SJCRH30 (cell line): ENCODE measurements around the gene LHFPL3. TPM values are rescaled to one million over a fixed set of nuclear protein-coding genes. Genes with fewer than 3 reads are reported as not detected.
"Not testable (repeated sequence)": the region's sequence is repeated elsewhere in the genome, so short reads cannot be mapped to it uniquely, and the experiment has no call there.

Source experiments
- DNase-seq, 2 experiments: peaks; one replicate each; pipeline ENCODE4 v3.0.0-alpha.2; 2015 to 2020
- H3K27ac ChIP-seq: fragments of 250-450 bp; sonication (Bioruptor Pico); 2 replicates; pipeline ENCODE4 v1.5.1; 2020; ENCODE audit warnings: mild to moderate bottlenecking, moderate library complexity
- H3K27me3 ChIP-seq: fragments of 250-450 bp; sonication (Bioruptor Pico); 2 replicates; pipeline ENCODE4 v1.5.1; 2020; ENCODE audit warnings: mild to moderate bottlenecking, moderate library complexity
- H3K36me3 ChIP-seq: fragments of 250-450 bp; sonication (Bioruptor Pico); 2 replicates; pipeline ENCODE4 v1.5.1; 2020; ENCODE audit warnings: mild to moderate bottlenecking, moderate library complexity
- H3K4me1 ChIP-seq: fragments of 250-450 bp; sonication (Bioruptor Pico); 2 replicates; pipeline ENCODE4 v1.5.1; 2020; ENCODE audit warnings: mild to moderate bottlenecking, moderate library complexity
- H3K4me3 ChIP-seq: fragments of 250-450 bp; sonication (Bioruptor Pico); 2 replicates; pipeline ENCODE4 v1.5.1; 2020; ENCODE audit warnings: mild to moderate bottlenecking, moderate library complexity
- H3K9me3 ChIP-seq: fragments of 250-450 bp; sonication (Bioruptor Pico); replicated peaks from 2 replicates; pipeline ENCODE4 v1.5.1; 2020; ENCODE audit warnings: mild to moderate bottlenecking, moderate library complexity
- total RNA-seq: library from RNA; depleted of rRNA; stranded (reverse); fragments of >200 nt; shearing (Covaris generic); gene quantifications from 2 replicates; pipeline ENCODE4 v1.2.3, GENCODE V29; 2014; rRNA removed

The LHFPL3 gene
- total RNA-seq: 0.05 and 0.22 TPM in 2 replicates

DNA sequence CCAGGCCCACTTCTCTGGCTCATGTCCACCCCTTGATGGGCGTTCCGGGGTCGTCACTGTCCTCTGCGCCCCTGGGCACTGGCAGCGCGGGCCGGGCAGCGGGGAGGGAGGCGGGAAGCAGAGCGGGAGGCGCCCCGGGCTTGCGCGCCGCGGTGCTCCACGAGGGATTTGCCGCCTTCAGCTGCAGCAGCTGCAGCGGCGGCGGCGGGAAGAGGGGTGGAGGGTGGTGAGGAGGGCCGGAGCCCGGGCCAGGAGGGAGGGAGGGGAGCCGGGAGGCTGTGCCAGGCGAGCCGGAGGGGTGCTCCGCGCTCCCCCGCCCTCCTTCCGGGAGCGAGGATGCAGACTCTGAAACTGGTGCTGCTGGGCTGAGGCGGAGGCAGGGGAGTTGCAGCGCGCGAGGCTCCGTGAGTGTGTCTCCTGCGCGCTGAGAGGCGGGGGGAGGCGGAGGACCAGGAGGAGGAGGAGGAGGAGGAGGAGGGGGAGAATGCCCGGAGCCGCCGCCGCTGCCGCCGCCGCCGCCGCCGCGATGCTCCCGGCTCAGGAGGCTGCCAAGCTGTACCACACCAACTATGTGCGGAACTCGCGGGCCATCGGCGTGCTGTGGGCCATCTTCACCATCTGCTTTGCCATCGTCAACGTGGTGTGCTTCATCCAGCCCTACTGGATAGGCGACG, at the start of gene LHFPL3:
Gene LHFPL3, plus strand, starts transcription at position 308 of the 674 bp plus-strand sequence.
- Histone ChIP-seq H3K4me1 (no peaks in the 10 kb centered on the region), H3K36me3 (no peaks in the 10 kb centered on the region), H3K27me3 (0 out of 2 replicates have a peak, but pooled peaks cover 7% of the 10 kb centered on the region), H3K9me3 (no peaks in the 10 kb centered on the region), H3K27ac (no peak within 1 kb of the TSS), H3K4me3 (peak within 1 kb of the TSS; percentile 47)
- peak; percentile 48 to 51 for DNase-seq

DNA sequence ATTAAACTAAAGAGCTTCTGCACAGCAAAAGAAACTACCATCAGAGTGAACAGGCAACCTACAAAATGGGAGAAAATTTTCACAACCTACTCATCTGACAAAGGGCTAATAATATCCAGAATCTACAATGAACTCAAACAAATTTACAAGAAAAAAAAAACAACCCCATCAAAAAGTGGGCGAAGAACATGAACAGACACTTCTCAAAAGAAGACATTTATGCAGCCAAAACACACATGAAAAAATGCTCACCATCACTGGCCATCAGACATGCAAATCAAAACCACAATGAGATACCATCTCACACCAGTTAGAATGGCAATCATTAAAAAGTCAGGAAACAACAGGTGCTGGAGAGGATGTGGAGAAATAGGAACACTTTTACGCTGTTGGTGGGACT, 46.7 kb upstream of the LHFPL3 start:
- not testable (repeated sequence) for DNase-seq, H3K27me3 ChIP-seq, H3K4me3 ChIP-seq

GRCh38 chr7:104286839-104287238, 41.6 kb upstream of the LHFPL3 start:
- Histone ChIP-seq H3K36me3 (no peaks in the 10 kb centered on the region), H3K27me3 (no peaks in the 10 kb centered on the region; the same call in 1 of the 2 replicates), H3K4me1 (no peaks in the 10 kb centered on the region), H3K9me3 (no peaks in the 10 kb centered on the region), H3K4me3 (no peak overlapping the region), H3K27ac (no peak overlapping the region)
- DNase-seq: no peak

More for the DNA sequence above, 46.7 kb upstream of the LHFPL3 start:
- H3K27ac ChIP-seq, H3K36me3 ChIP-seq, H3K4me1 ChIP-seq, H3K9me3 ChIP-seq: not testable (repeated sequence)

DNA sequence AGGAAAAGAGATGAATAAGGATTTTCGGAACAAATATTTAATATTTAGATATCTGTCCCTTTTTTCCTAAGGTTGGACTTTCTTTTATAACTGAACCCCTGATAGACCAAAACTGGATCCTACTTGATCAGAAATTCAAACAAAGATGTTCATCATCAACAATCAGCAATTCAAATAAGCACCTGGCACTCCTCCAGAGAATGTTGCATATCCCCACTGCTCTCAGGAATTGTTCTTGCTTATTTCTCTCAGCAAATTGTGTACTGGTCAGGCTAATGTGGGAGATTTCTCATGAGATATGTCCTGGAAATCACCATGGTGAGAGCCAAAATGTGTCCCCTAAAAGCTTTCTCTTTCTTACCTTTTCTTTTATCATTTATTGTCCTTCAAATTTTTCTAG, 40.3 kb upstream of the LHFPL3 start:
- Histone ChIP-seq H3K4me3 (no peak overlapping the region), H3K27me3 (no peaks in the 10 kb centered on the region; the same call in 1 of the 2 replicates), H3K4me1 (no peaks in the 10 kb centered on the region), H3K9me3 (no peaks in the 10 kb centered on the region), H3K27ac (no peak overlapping the region), H3K36me3 (no peaks in the 10 kb centered on the region)
- DNase-seq: no peak

DNA sequence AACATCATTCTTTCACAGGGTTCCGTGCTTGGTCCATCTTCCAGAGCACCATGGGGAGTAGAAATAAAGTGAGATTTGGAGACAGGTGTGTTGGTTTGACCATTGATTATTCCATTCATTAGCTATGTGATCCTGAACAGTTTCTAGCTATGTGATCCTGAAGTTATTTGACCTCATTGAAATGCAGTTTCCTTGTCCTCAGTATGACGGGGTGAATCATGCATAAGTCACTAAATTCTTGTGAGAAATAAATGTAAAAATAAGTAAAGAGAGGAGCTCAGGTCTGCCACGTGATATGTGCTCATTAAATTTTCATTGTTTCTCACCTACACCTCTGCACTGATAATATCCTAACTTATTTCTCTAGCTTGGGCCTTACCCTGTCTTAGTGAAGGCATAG, 34.1 kb upstream of the LHFPL3 start:
- H3K27ac ChIP-seq: no peak overlapping the region
- no peaks in the 10 kb centered on the region for H3K9me3 ChIP-seq
- H3K4me1 ChIP-seq: no peaks in the 10 kb centered on the region
- no peak for DNase-seq
- H3K36me3 ChIP-seq: no peaks in the 10 kb centered on the region
- no peak overlapping the region for H3K4me3 ChIP-seq
- no peaks in the 10 kb centered on the region; the same call in 1 of the 2 replicates for H3K27me3 ChIP-seq

DNA sequence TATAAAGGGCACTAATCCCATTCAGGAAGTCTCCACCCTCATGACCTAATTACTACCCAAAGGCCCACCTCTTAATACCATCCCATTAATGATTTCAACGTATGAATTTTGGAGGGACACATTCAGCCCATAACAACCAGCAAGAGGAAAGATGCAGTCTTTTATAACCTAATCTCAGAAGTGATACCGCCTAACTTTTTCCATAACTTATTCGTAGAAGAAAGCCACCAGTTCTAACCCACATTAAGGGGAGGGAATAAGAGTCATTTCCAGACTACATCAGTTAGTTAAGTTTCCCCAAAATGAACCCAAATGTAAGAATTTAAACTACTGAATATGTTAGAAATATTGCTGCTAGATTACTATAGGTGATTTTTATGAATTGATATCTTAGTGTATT, 32.1 kb upstream of the LHFPL3 start:
- Histone ChIP-seq H3K27ac (no peak overlapping the region), H3K4me3 (no peak overlapping the region), H3K36me3 (no peaks in the 10 kb centered on the region), H3K27me3 (no peaks in the 10 kb centered on the region; the same call in 1 of the 2 replicates), H3K9me3 (no peaks in the 10 kb centered on the region), H3K4me1 (no peaks in the 10 kb centered on the region)
- no peak for DNase-seq

DNA sequence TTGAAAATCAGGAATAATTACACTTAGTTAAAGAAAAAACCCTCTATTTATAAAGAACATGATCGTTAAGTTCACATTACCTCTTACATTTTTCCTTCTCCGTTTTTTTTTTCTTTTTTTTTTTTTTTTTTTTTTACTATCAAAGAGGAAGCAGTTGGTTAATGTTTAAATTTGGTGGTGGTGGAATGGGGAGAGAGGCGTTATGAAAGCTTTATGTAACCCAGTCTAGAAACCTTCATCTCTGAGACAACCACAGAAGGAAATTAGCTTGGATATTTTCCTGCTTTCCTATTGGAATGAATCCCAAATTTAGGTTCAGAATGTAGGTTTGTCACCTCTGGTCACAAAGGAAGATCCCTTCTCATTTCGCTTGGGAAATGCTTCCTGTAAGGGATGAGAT, 31.5 kb upstream of the LHFPL3 start:
- H3K36me3 ChIP-seq: no peaks in the 10 kb centered on the region
- no peaks in the 10 kb centered on the region; the same call in 1 of the 2 replicates for H3K27me3 ChIP-seq
- no peak overlapping the region for H3K27ac ChIP-seq
- no peaks in the 10 kb centered on the region for H3K9me3 ChIP-seq
- no peaks in the 10 kb centered on the region for H3K4me1 ChIP-seq
- H3K4me3 ChIP-seq: no peak overlapping the region
- no peak for DNase-seq

DNA sequence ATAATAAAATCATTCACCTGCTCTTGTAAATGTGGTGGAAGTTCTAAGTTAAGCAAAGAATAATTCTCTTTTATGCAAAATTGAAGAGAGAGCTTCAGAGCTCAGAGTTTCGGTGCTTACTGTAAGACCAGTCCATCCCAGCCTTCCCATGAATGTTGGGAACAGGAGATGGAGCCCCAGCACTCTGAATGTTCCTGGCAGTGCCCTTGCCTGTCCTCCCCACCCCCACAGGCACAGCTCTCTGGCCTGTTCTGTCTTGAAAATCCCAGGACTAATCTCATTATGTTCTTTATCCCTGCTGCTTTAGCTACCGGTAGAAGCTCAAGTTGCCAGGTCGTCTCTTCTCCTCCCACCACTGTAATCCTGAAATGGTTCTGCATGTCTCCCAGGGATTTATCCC, 29.1 kb upstream of the LHFPL3 start:
- H3K4me3 ChIP-seq: no peak overlapping the region
- no peaks in the 10 kb centered on the region for H3K4me1 ChIP-seq
- no peaks in the 10 kb centered on the region for H3K36me3 ChIP-seq
- DNase-seq: no peak
- H3K27me3 ChIP-seq: no peaks in the 10 kb centered on the region
- H3K27ac ChIP-seq: no peak overlapping the region
- no peaks in the 10 kb centered on the region for H3K9me3 ChIP-seq

- H3K36me3 ChIP-seq: no peaks in the 10 kb centered on the region
- no peak overlapping the region for H3K4me3 ChIP-seq
- no peaks in the 10 kb centered on the region for H3K27me3 ChIP-seq
- no peaks in the 10 kb centered on the region for H3K9me3 ChIP-seq
- no peak overlapping the region for H3K27ac ChIP-seq
- DNase-seq: no peak
- H3K4me1 ChIP-seq: no peaks in the 10 kb centered on the region
Measured at GRCh38 chr7:104299777-104300176, 28.6 kb upstream of the LHFPL3 start.

DNA sequence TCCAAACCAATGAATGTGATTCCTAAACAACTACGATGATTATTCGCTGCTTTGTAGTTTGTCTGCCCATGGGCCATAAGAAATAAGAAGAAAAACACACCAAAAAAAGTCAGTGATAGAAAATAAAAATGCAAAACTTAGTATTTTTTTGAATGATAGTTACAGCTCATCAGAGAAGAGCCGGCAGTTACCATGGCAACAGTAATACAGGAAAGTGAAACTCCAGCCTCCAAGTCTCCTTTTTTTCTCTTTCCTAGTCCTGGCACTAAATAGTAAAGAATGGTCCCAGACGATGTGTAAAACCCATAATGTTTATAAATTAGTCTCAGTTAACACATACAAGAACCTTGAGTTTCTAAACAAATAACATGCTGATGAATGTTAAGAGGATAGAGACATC, 21.6 kb upstream of the LHFPL3 start:
- no peak overlapping the region for H3K4me3 ChIP-seq
- H3K27me3 ChIP-seq: 0 out of 2 replicates have a peak, but pooled peaks cover 6% of the 10 kb centered on the region
- H3K4me1 ChIP-seq: no peaks in the 10 kb centered on the region
- no peaks in the 10 kb centered on the region for H3K36me3 ChIP-seq
- H3K27ac ChIP-seq: no peak overlapping the region
- no peaks in the 10 kb centered on the region for H3K9me3 ChIP-seq
- DNase-seq: no peak

DNA sequence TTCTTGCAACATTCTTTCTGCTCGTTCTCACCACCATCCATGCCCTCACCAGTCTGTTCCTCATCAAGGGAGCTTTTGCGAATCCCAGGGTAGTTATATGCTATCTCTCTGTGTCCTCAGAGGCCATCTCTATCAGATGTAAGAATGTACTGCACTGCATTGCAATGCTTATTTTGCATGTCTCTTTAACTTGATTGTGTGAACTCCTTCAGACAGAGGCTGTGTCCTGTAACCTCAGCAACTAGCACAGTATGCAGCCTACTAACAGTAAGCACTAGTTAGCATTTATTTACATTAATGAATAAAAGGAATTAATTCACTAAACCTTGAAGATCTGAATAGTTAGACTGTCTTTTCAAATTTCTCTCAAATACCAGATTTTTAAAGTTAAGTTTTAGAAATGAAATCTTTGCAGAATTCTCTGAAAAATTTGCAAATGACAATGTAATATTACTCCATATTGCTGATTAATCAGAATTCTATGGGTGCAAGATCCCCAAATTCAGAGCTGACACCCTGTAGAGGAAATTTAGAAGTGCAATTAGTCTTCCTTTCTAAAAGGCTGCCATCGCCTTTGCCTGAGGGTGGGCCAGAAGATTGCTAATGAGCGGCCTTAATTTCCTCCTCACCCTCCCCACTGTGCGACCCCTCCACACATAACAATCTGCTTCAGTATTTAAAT, 10.3 kb upstream of the LHFPL3 start:
- H3K4me1 ChIP-seq: no peaks in the 10 kb centered on the region

DNA sequence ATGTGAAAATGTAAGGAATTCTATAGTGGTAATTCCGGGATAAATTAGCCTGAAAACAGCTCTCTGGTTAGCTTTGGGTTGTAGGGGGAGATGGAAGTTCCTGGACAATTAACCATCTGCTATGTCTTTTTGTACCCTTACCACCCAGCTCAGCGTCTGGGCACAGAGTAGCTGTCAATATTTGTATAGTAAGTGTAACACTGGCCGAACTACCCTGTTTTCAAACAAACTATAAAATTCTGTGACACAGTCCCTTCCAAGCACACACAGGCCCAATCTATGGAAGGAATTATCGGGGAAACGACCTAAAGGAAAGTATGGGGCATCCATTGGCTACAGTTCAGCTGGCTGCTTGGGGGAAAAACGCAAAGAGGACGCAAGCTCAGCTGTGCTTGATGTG, 869 bp upstream of the LHFPL3 start:
- H3K9me3 ChIP-seq: no peaks in the 10 kb centered on the region
- no peaks in the 10 kb centered on the region for H3K36me3 ChIP-seq
- 0 out of 2 replicates have a peak, but pooled peaks cover 7% of the 10 kb centered on the region for H3K27me3 ChIP-seq
- no peak overlapping the region for H3K27ac ChIP-seq
- H3K4me3 ChIP-seq: no peak overlapping the region
- no peak for DNase-seq
- no peaks in the 10 kb centered on the region for H3K4me1 ChIP-seq

More for the DNA sequence above, 10.3 kb upstream of the LHFPL3 start:
- no peaks in the 10 kb centered on the region for H3K27me3 ChIP-seq
- no peaks in the 10 kb centered on the region for H3K36me3 ChIP-seq
- H3K9me3 ChIP-seq: no peaks in the 10 kb centered on the region; the same call in 1 of the 2 replicates
- H3K27ac ChIP-seq: no peak overlapping the region
- DNase-seq: no peak
- H3K4me3 ChIP-seq: no peak overlapping the region

DNA sequence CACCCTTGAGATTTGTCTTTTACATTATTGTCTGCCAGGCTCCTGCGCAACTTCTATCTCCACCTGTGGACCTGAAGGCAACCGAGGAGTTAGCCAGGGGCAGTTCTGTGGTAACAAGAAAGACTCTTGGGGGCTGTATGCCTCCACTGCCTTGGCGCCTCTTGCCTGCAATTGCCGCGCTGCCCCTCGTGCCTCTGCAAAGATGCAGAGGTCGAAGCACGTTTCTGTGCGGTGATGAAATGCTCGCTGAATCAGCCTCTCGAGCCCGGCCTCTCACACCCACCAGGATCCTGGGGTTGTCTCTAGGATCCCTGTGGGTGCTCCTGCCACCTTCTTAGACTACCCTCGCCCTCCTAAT, 486 bp upstream of the LHFPL3 start:
- Histone ChIP-seq H3K27me3 (0 out of 2 replicates have a peak, but pooled peaks cover 7% of the 10 kb centered on the region), H3K4me3 (peak overlapping the region; percentile 47), H3K36me3 (no peaks in the 10 kb centered on the region), H3K27ac (no peak overlapping the region), H3K9me3 (no peaks in the 10 kb centered on the region), H3K4me1 (no peaks in the 10 kb centered on the region)
- no peak for DNase-seq

DNA sequence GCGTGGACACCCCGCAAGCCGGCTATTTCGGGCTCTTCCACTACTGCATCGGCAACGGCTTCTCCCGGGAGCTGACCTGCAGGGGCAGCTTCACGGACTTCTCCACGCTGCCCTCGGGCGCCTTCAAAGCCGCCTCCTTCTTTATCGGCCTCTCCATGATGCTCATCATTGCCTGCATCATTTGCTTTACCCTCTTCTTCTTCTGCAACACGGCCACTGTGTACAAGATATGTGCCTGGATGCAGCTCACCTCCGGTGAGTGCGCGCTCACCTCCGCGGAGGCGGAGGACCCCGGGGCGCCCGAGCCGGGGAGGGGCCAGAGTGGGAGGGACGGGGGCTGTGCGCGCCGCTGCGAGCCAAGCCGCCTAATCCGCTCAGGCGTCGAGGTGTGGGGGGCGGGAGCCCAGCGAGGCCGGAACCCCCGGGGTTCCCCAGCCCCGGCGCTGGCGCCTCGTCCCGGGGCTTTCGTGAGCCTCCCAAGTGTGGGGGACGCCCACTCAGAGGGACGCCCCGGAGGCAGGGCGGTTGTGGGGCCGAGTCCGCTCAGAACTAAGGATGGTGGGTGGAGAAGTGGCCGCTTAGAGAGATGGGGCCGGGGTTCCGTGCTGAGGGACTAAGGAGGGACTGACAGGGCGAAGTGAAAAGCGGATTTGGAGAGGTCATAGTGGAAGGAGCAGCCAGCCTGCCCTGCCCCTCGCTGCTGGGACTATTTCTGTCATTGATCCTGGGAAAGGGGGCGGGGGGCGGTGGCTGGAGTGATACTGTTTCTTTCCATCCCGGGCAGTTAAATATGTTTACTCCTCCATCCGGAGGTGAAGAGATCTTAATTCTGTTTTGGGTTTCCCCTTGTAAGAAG, 795 bp downstream of the LHFPL3 start:
- H3K9me3 ChIP-seq: no peaks in the 10 kb centered on the region
- H3K27ac ChIP-seq: no peak overlapping the region
- DNase-seq: no peak
- H3K27me3 ChIP-seq: 0 out of 2 replicates have a peak, but pooled peaks cover 7% of the 10 kb centered on the region
- peak overlapping the region; percentile 47 for H3K4me3 ChIP-seq
- H3K4me1 ChIP-seq: no peaks in the 10 kb centered on the region
- no peaks in the 10 kb centered on the region for H3K36me3 ChIP-seq

GRCh38 chr7:104341546-104341945, 13.1 kb downstream of the LHFPL3 start:
- no peaks in the 10 kb centered on the region for H3K9me3 ChIP-seq
- H3K4me3 ChIP-seq: no peak overlapping the region
- H3K27ac ChIP-seq: no peak overlapping the region
- no peaks in the 10 kb centered on the region for H3K36me3 ChIP-seq
- no peaks in the 10 kb centered on the region for H3K4me1 ChIP-seq
- DNase-seq: peak; percentile 25 to 49
- no peaks in the 10 kb centered on the region for H3K27me3 ChIP-seq
